GM12873 (cell line): ENCODE results near the gene COL23A1.

ENCODE experiments used
- CTCF ChIP-seq: IDR thresholded peaks from 2 replicates; pipeline ENCODE4 v1.5.1; 2012; ENCODE audit warnings: low read depth, mild to moderate bottlenecking, moderate library complexity, low read length, control low read depth; ENCODE audit not compliant: insufficient read depth; ENCODE audit errors: missing control alignments

COL23A1 gene

GRCh38 chr5:178234750-178235587 is 355.2 kb downstream of the COL23A1 start:
- peak; percentile 89 for TF ChIP-seq CTCF

- TF ChIP-seq CTCF, result no peak
Observed at GRCh38 chr5:178234121-178234749, 356.0 kb downstream of the COL23A1 start.

GRCh38 chr5:178232920-178233429 is 357.2 kb downstream of the COL23A1 start:
- no peak for TF ChIP-seq CTCF

- peak; percentile 2 for TF ChIP-seq CTCF
Observed at GRCh38 chr5:178232124-178232919, 357.9 kb downstream of the COL23A1 start, which contains the start of gene PHYKPL. TSS of gene PHYKPL (minus strand) at chr5:178232802. CDS start at chr5:178232550, 252 bp downstream.

GRCh38 chr5:178231539-178232123 is 358.6 kb downstream of the COL23A1 start:
- no peak for TF ChIP-seq CTCF

GRCh38 chr5:178230879-178231538 is 359.2 kb downstream of the COL23A1 start:
- TF ChIP-seq CTCF, result no peak
